Stimulated activated memory B cell treated with anti-CD40 and anti-IgM and Interleukin-4, amounts not matched to agents 10 μg/mL and 1 μg/mL and 100 μg/mL, for 72 hours (primary cell): ENCODE measurements around the gene C1orf122.

Experiments
- ATAC-seq: fragments of 150-1000 bp; cut with Tn5 transposase; 2 replicates; pipeline ENCODE4 v1.10.0; 2021
- H3K27ac Mint-ChIP-seq: one replicate; pipeline ENCODE4 v1.8.0; 2022; ENCODE audit warnings: mild to moderate bottlenecking, mixed read lengths
- H3K27me3 Mint-ChIP-seq: one replicate; pipeline ENCODE4 v1.8.0; 2022; ENCODE audit warnings: mixed read lengths
- H3K36me3 Mint-ChIP-seq: one replicate; pipeline ENCODE4 v1.8.0; 2022; ENCODE audit warnings: mixed read lengths
- H3K4me1 Mint-ChIP-seq: one replicate; pipeline ENCODE4 v1.8.0; 2022; ENCODE audit warnings: mixed read lengths
- H3K4me3 Mint-ChIP-seq: one replicate; pipeline ENCODE4 v1.8.0; 2022; ENCODE audit warnings: mild to moderate bottlenecking, moderate library complexity, mixed read lengths
- H3K9me3 Mint-ChIP-seq: one replicate; pipeline ENCODE4 v1.8.0; 2022; ENCODE audit warnings: mixed read lengths

Gene C1orf122

GRCh38 chr1:37821481-37821880 lies 13.9 kb downstream of the C1orf122 start:
- no peaks in the 10 kb centered on the region for H3K9me3 Mint-ChIP-seq
- no peak overlapping the region for H3K4me3 Mint-ChIP-seq
- no peaks in the 10 kb centered on the region for H3K27me3 Mint-ChIP-seq
- peaks cover 27% of the 10 kb centered on the region for H3K4me1 Mint-ChIP-seq
- no peak for ATAC-seq
- H3K36me3 Mint-ChIP-seq: peaks cover 60% of the 10 kb centered on the region
- no peak overlapping the region for H3K27ac Mint-ChIP-seq

GRCh38 chr1:37822906-37823815 lies 15.6 kb downstream of the C1orf122 start:
- H3K36me3 Mint-ChIP-seq: peaks cover 62% of the 10 kb centered on the region
- no peak overlapping the region for H3K27ac Mint-ChIP-seq
- H3K9me3 Mint-ChIP-seq: no peaks in the 10 kb centered on the region
- no peak for ATAC-seq
- peaks cover 27% of the 10 kb centered on the region for H3K4me1 Mint-ChIP-seq
- no peak overlapping the region for H3K4me3 Mint-ChIP-seq
- H3K27me3 Mint-ChIP-seq: no peaks in the 10 kb centered on the region

- Mint-ChIP-seq H3K36me3 (peaks cover 63% of the 10 kb centered on the region), H3K9me3 (no peaks in the 10 kb centered on the region), H3K27ac (no peak overlapping the region), H3K4me1 (peaks cover 27% of the 10 kb centered on the region), H3K27me3 (no peaks in the 10 kb centered on the region), H3K4me3 (no peak overlapping the region)
- ATAC-seq: no peak
Observed at GRCh38 chr1:37824001-37824400, 16.4 kb downstream of the C1orf122 start.

- H3K9me3 Mint-ChIP-seq: no peaks in the 10 kb centered on the region
- no peak for ATAC-seq
- H3K36me3 Mint-ChIP-seq: peaks cover 64% of the 10 kb centered on the region
- no peaks in the 10 kb centered on the region for H3K27me3 Mint-ChIP-seq
- H3K4me3 Mint-ChIP-seq: no peak overlapping the region
- peak overlapping the region; percentile 66 for H3K27ac Mint-ChIP-seq
- H3K4me1 Mint-ChIP-seq: peaks cover 17% of the 10 kb centered on the region
Observed at GRCh38 chr1:37825506-37825905, 17.9 kb downstream of the C1orf122 start.

GRCh38 chr1:37828410-37829074 lies 21.0 kb downstream of the C1orf122 start:
- Mint-ChIP-seq H3K4me1 (peaks cover 13% of the 10 kb centered on the region), H3K36me3 (peaks cover 58% of the 10 kb centered on the region), H3K4me3 (no peak overlapping the region), H3K9me3 (no peaks in the 10 kb centered on the region), H3K27me3 (no peaks in the 10 kb centered on the region), H3K27ac (no peak overlapping the region)
- no peak for ATAC-seq

GRCh38 chr1:37831109-37831508 lies 23.5 kb downstream of the C1orf122 start:
- Mint-ChIP-seq H3K27me3 (no peaks in the 10 kb centered on the region), H3K27ac (no peak overlapping the region), H3K36me3 (peaks cover 63% of the 10 kb centered on the region), H3K9me3 (no peaks in the 10 kb centered on the region), H3K4me1 (no peaks in the 10 kb centered on the region), H3K4me3 (no peak overlapping the region)
- no peak for ATAC-seq

- no peaks in the 10 kb centered on the region for H3K27me3 Mint-ChIP-seq
- H3K27ac Mint-ChIP-seq: no peak overlapping the region
- no peaks in the 10 kb centered on the region for H3K4me1 Mint-ChIP-seq
- no peaks in the 10 kb centered on the region for H3K9me3 Mint-ChIP-seq
- no peak overlapping the region for H3K4me3 Mint-ChIP-seq
- no peak for ATAC-seq
- H3K36me3 Mint-ChIP-seq: peaks cover 63% of the 10 kb centered on the region
Observed at GRCh38 chr1:37831809-37832208, 24.2 kb downstream of the C1orf122 start.

GRCh38 chr1:37836788-37837187 lies 29.2 kb downstream of the C1orf122 start:
- no peaks in the 10 kb centered on the region for H3K27me3 Mint-ChIP-seq
- H3K4me3 Mint-ChIP-seq: no peak overlapping the region
- H3K9me3 Mint-ChIP-seq: no peaks in the 10 kb centered on the region
- peaks cover 4% of the 10 kb centered on the region for H3K4me1 Mint-ChIP-seq
- no peak overlapping the region for H3K27ac Mint-ChIP-seq
- ATAC-seq: no peak
- peaks cover 40% of the 10 kb centered on the region for H3K36me3 Mint-ChIP-seq

- H3K9me3 Mint-ChIP-seq: no peaks in the 10 kb centered on the region
- H3K4me1 Mint-ChIP-seq: peaks cover 18% of the 10 kb centered on the region
- no peak overlapping the region for H3K27ac Mint-ChIP-seq
- ATAC-seq: no peak
- H3K36me3 Mint-ChIP-seq: peaks cover 43% of the 10 kb centered on the region
- no peak overlapping the region for H3K4me3 Mint-ChIP-seq
- no peaks in the 10 kb centered on the region for H3K27me3 Mint-ChIP-seq
Observed at GRCh38 chr1:37839676-37840075, 32.1 kb downstream of the C1orf122 start.

GRCh38 chr1:37840711-37841110 lies 33.1 kb downstream of the C1orf122 start:
- peaks cover 27% of the 10 kb centered on the region for H3K4me1 Mint-ChIP-seq

GRCh38 chr1:37841652-37842051 lies 34.1 kb downstream of the C1orf122 start:
- H3K4me3 Mint-ChIP-seq: no peak overlapping the region
- peaks cover 34% of the 10 kb centered on the region for H3K36me3 Mint-ChIP-seq
- no peak overlapping the region for H3K27ac Mint-ChIP-seq
- H3K27me3 Mint-ChIP-seq: no peaks in the 10 kb centered on the region
- no peaks in the 10 kb centered on the region for H3K9me3 Mint-ChIP-seq
- H3K4me1 Mint-ChIP-seq: peaks cover 33% of the 10 kb centered on the region
- no peak for ATAC-seq

More at GRCh38 chr1:37840711-37841110, 33.1 kb downstream of the C1orf122 start:
- Mint-ChIP-seq H3K27ac (no peak overlapping the region), H3K4me3 (no peak overlapping the region), H3K27me3 (no peaks in the 10 kb centered on the region), H3K36me3 (peaks cover 44% of the 10 kb centered on the region), H3K9me3 (no peaks in the 10 kb centered on the region)
- no peak for ATAC-seq

GRCh38 chr1:37844536-37844935 lies 36.9 kb downstream of the C1orf122 start:
- H3K36me3 Mint-ChIP-seq: peaks cover 28% of the 10 kb centered on the region
- peak overlapping the region; percentile 72 for H3K27ac Mint-ChIP-seq
- peaks cover 40% of the 10 kb centered on the region for H3K4me1 Mint-ChIP-seq

GRCh38 chr1:37845049-37845646 lies 37.6 kb downstream of the C1orf122 start:
- Mint-ChIP-seq H3K27me3 (no peaks in the 10 kb centered on the region), H3K36me3 (peaks cover 28% of the 10 kb centered on the region), H3K9me3 (no peaks in the 10 kb centered on the region), H3K4me1 (peaks cover 40% of the 10 kb centered on the region), H3K4me3 (no peak overlapping the region), H3K27ac (peak overlapping the region; percentile 72)
- ATAC-seq: no peak

More at GRCh38 chr1:37844536-37844935, 36.9 kb downstream of the C1orf122 start:
- no peak for ATAC-seq
- no peaks in the 10 kb centered on the region for H3K9me3 Mint-ChIP-seq
- no peaks in the 10 kb centered on the region for H3K27me3 Mint-ChIP-seq
- H3K4me3 Mint-ChIP-seq: no peak overlapping the region

GRCh38 chr1:37845786-37846185 lies 38.2 kb downstream of the C1orf122 start:
- Mint-ChIP-seq H3K4me1 (peaks cover 40% of the 10 kb centered on the region), H3K27ac (no peak overlapping the region), H3K4me3 (no peak overlapping the region), H3K27me3 (no peaks in the 10 kb centered on the region), H3K36me3 (peaks cover 28% of the 10 kb centered on the region), H3K9me3 (no peaks in the 10 kb centered on the region)
- no peak for ATAC-seq

- H3K4me3 Mint-ChIP-seq: peak overlapping the region; percentile 61
- no peak for ATAC-seq
- no peaks in the 10 kb centered on the region for H3K9me3 Mint-ChIP-seq
- peaks cover 28% of the 10 kb centered on the region for H3K36me3 Mint-ChIP-seq
- H3K27ac Mint-ChIP-seq: peak overlapping the region; percentile 57
- peaks cover 36% of the 10 kb centered on the region for H3K4me1 Mint-ChIP-seq
- no peaks in the 10 kb centered on the region for H3K27me3 Mint-ChIP-seq
Observed at GRCh38 chr1:37846647-37847339, 39.2 kb downstream of the C1orf122 start.
